CD4-positive, alpha-beta T cell treated with Interleukin-15 for 1 hour (primary cell): ENCODE data around the gene MRPL51.
A peak's percentile ranks its signal among the peaks of the same experiment; 100 is the strongest.
"Not testable (repeated sequence)": the region's sequence is repeated elsewhere in the genome, so short reads cannot be mapped to it uniquely, and the experiment has no call there.

Experiments
- DNase-seq: peaks from one replicate; pipeline ENCODE4 v3.0.0-alpha.2; 2020

The MRPL51 gene

GRCh38 chr12:6530576-6531260 lies 37.7 kb upstream of the MRPL51 start:
- DNase-seq = no peak

- no peak for DNase-seq
Measured at GRCh38 chr12:6529291-6529737, 36.3 kb upstream of the MRPL51 start.

GRCh38 chr12:6528539-6529235 lies 35.6 kb upstream of the MRPL51 start:
- no peak for DNase-seq

GRCh38 chr12:6527711-6528110 lies 34.6 kb upstream of the MRPL51 start:
- no peak for DNase-seq

GRCh38 chr12:6526766-6527525 lies 33.9 kb upstream of the MRPL51 start:
- DNase-seq = no peak

GRCh38 chr12:6526201-6526600 lies 33.1 kb upstream of the MRPL51 start:
- no peak for DNase-seq

- no peak for DNase-seq
Measured at GRCh38 chr12:6524648-6525047, 31.6 kb upstream of the MRPL51 start.

GRCh38 chr12:6523708-6524107 lies 30.6 kb upstream of the MRPL51 start:
- no peak for DNase-seq

GRCh38 chr12:6522193-6522592 lies 29.1 kb upstream of the MRPL51 start:
- DNase-seq = no peak

- DNase-seq = no peak
Measured at GRCh38 chr12:6520186-6520585, 27.1 kb upstream of the MRPL51 start.

GRCh38 chr12:6508087-6508486 lies 15.0 kb upstream of the MRPL51 start:
- DNase-seq = no peak

GRCh38 chr12:6507102-6507998 lies 14.3 kb upstream of the MRPL51 start:
- DNase-seq = no peak

- DNase-seq = no peak
Measured at GRCh38 chr12:6500466-6500865, 7.4 kb upstream of the MRPL51 start.

GRCh38 chr12:6497291-6497690 lies 4.2 kb upstream of the MRPL51 start:
- DNase-seq = not testable (repeated sequence)

GRCh38 chr12:6494968-6495367 lies 1.9 kb upstream of the MRPL51 start:
- no peak for DNase-seq

GRCh38 chr12:6494258-6494743 lies 1.2 kb upstream of the MRPL51 start:
- no peak for DNase-seq

GRCh38 chr12:6493497-6494257 lies 615 bp upstream of the MRPL51 start, which contains the start of gene NCAPD2:
Gene NCAPD2, plus strand, starts transcription at chr12:6494102. Its CDS starts 997 bp downstream, at chr12:6495099.
- peak; percentile 95 for DNase-seq

- DNase-seq = not testable (repeated sequence)
Measured at GRCh38 chr12:6490673-6491072, 2.4 kb downstream of the MRPL51 start.

GRCh38 chr12:6489449-6489848 lies 3.6 kb downstream of the MRPL51 start:
- no peak for DNase-seq

- DNase-seq = no peak
Measured at GRCh38 chr12:6488240-6488639, 4.8 kb downstream of the MRPL51 start.

GRCh38 chr12:6478416-6478815 lies 14.6 kb downstream of the MRPL51 start:
- DNase-seq = no peak
